ENCODE measurements around the gene MOCS1. TPM values are rescaled to one million over a fixed set of nuclear protein-coding genes. Genes with fewer than 3 reads are reported as not detected.

MOCS1 gene
- total and polyA plus RNA-seq, 11 donors = 16.4 to 40.3 (median 25.4) TPM

DNA sequence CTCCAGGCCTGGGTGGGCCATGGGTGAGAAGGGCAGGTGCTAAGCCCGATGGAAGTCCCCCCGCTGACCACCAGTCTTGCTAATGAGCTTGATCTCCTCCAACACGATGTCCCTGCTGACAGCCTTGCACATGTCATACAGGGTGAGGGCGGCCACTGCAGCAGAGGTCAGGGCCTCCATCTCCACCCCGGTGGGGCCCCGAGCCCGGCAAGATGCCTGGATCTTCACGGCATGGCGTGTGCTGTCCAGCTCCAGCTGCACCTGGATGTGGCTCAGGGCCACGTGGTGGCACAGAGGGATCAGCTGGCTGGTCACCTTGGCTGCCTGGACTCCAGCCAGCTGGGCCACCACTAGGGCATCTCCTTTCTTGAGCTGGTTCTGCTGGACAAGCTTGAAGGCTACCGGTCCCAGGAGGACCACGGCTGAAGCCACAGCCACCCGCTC, 27.9 kb downstream of the MOCS1 start:
- intact Hi-C loops (cut with DNase I) = no loop called here
- Histone ChIP-seq H3K36me3 (peaks cover 0 to 75% (median 40%) of the 10 kb centered on the region in 9 donors), H3K27me3 (no peaks in the 10 kb centered on the region), H3K4me1 (no peaks in the 10 kb centered on the region), H3K9me3 (no peaks in the 10 kb centered on the region), H3K27ac (no peak overlapping the region), H3K4me3 (no peak overlapping the region)
- TF ChIP-seq, protein P1, sequence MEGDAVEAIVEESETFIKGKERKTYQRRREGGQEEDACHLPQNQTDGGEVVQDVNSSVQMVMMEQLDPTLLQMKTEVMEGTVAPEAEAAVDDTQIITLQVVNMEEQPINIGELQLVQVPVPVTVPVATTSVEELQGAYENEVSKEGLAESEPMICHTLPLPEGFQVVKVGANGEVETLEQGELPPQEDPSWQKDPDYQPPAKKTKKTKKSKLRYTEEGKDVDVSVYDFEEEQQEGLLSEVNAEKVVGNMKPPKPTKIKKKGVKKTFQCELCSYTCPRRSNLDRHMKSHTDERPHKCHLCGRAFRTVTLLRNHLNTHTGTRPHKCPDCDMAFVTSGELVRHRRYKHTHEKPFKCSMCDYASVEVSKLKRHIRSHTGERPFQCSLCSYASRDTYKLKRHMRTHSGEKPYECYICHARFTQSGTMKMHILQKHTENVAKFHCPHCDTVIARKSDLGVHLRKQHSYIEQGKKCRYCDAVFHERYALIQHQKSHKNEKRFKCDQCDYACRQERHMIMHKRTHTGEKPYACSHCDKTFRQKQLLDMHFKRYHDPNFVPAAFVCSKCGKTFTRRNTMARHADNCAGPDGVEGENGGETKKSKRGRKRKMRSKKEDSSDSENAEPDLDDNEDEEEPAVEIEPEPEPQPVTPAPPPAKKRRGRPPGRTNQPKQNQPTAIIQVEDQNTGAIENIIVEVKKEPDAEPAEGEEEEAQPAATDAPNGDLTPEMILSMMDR (IDR thresholded peaks at IDR 0.05) = no peak
- TF ChIP-seq POLR2A (IDR thresholded peaks at IDR 0.05) = no peak
- DNase-seq (no peak), ATAC-seq (no peak)
- 77 to 83% (median 79%) methylated on average over 6 to 13 of the region's 13 CpGs for WGBS, 4 donors

DNA sequence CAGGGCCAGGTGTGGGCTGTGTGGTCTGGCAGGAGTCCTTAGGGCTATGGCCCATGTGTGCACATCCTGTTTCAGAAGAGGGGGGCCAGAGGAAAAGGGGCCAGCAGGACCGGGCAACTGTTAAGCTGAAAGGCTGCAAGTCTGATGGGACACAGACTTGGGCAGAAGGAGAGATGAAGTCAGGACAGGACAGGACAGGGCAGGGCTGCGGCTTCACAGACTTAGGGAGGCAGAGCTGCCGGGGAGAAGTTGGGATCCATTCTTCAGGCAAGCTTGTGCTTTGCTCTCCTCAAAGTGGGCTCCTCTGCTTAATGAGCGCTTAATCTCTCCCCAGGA, 28.7 kb downstream of the MOCS1 start:
- peak in 1 of 4 donors; percentile 2 for ATAC-seq
- WGBS, 4 donors = 80 to 87% (median 83%) methylated on average over 4 of the region's 4 CpGs
- Histone ChIP-seq H3K4me3 (no peak overlapping the region), H3K9me3 (no peaks in the 10 kb centered on the region), H3K27me3 (no peaks in the 10 kb centered on the region), H3K36me3 (peaks cover 0 to 76% (median 32%) of the 10 kb centered on the region in 9 donors), H3K4me1 (no peaks in the 10 kb centered on the region), H3K27ac (no peak overlapping the region)
- TF ChIP-seq, protein P1 (IDR thresholded peaks at IDR 0.05) = no peak
- no peak for TF ChIP-seq POLR2A (IDR thresholded peaks at IDR 0.05)
- DNase-seq = no peak
- intact Hi-C loops (cut with DNase I) = no loop called here

DNA sequence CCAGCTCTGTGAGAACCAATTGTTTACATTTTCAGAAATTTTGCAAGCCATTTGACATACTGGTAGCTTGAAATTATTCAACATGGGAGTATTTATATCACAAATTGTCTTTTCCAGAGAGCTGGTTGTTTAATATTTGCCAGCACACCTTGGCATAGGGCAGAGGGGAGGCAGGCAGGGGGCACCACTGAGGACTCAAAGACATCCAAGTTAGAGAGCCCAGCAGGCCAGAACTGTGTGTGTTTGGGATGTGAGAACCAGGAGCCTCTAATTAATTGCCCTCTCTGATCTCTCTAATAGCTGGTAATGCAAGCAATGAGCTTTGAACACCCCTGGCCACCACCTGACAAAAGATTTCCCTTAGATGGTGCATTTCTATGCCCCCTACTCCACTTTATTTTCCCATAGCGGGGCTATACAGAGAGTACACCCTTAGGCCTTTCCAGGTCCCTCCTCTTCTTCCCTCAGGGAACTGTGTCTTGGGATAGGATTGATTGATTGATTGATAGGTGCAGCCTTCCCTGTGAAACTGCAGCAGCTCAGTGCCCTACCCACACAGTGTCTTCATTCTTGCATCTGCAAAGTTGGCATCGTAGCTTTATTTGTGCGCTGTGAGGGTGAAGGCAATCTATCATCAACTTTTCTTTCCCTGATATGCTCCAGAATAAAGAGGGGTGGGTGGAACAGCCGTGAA, 29.2 kb downstream of the MOCS1 start:
- Histone ChIP-seq H3K27ac (no peak overlapping the region), H3K4me3 (no peak overlapping the region), H3K36me3 (peaks cover 0 to 76% (median 31%) of the 10 kb centered on the region in 9 donors), H3K9me3 (no peaks in the 10 kb centered on the region), H3K27me3 (no peaks in the 10 kb centered on the region), H3K4me1 (no peaks in the 10 kb centered on the region)
- intact Hi-C loops (cut with DNase I) = no loop called here
- ATAC-seq (no peak), DNase-seq (no peak)
- TF ChIP-seq POLR2A (IDR thresholded peaks at IDR 0.05) = no peak
- TF ChIP-seq, protein P1 (IDR thresholded peaks at IDR 0.05) = peak in 2 of 12 donors; percentile 7 to 8
- 77 to 80% (median 78%) methylated on average over 4 of the region's 4 CpGs for WGBS, 4 donors

DNA sequence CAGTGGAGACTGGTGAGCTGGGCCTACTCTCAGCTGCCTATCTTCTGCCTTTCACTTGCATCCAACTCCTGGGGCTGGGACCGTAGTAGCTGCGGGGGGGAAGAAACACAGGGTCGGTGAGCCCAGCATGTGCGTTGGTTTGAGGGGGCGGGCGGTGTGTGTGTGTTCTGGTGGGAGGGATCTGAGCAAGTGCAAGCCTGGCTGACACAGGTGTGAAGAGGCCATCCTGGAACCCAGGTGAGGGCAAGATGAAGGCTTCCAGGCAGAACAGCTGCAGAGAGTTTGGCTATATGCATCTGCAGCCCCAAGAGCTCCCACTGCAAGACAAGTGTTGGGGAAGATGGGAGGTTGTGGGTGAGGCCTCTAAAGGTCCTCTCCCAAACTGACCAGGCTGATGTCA, 30.6 kb downstream of the MOCS1 start:
- no peaks in the 10 kb centered on the region for H3K4me1 ChIP-seq
- H3K4me3 ChIP-seq = no peak overlapping the region
- 90 to 93% (median 91%) methylated on average over 6 of the region's 6 CpGs for WGBS, 4 donors
- DNase-seq (no peak), ATAC-seq (no peak)
- no peak overlapping the region for H3K27ac ChIP-seq
- peaks cover 0 to 80% (median 26%) of the 10 kb centered on the region in 9 donors for H3K36me3 ChIP-seq
- intact Hi-C loops (cut with DNase I) = no loop called here
- TF ChIP-seq POLR2A (IDR thresholded peaks at IDR 0.05) = no peak
- TF ChIP-seq, protein P1 (IDR thresholded peaks at IDR 0.05) = no peak
- H3K27me3 ChIP-seq = no peaks in the 10 kb centered on the region
- no peaks in the 10 kb centered on the region for H3K9me3 ChIP-seq
